Left kidney (tissue), 8 donors: ENCODE data around the gene OR5B2. TPM values are rescaled to one million over a fixed set of nuclear protein-coding genes. Genes with fewer than 3 reads are reported as not detected.
"Not testable (repeated sequence)": the region's sequence is repeated elsewhere in the genome, so short reads cannot be mapped to it uniquely, and the experiment has no call there.

Experiments used
- DNase-seq: peaks from one replicate; pipeline ENCODE4 v3.0.0-alpha.2; 2013
- long read RNA-seq, 8 donors: transcript quantifications; one replicate each; lab custom pipeline, GENCODE V29; 2026
- polyA plus RNA-seq: library from polyadenylated mRNA; unstranded; fragments of 120-200 nt; gene quantifications from one replicate; pipeline ENCODE4 v1.2.1, GENCODE V29; 2013; ENCODE audit not compliant: insufficient read length

Gene OR5B2
- not detected for polyA plus RNA-seq
- long read RNA-seq, donor 1: 0 reads
- long read RNA-seq, donor 2: 0 reads
- long read RNA-seq, donor 3: 0 reads
- long read RNA-seq, donor 4: 0 reads
- long read RNA-seq, donor 5: 0 reads
- long read RNA-seq, donor 6: 0 reads
- long read RNA-seq, donor 7: 0 reads
- long read RNA-seq, donor 8: 0 reads

DNA sequence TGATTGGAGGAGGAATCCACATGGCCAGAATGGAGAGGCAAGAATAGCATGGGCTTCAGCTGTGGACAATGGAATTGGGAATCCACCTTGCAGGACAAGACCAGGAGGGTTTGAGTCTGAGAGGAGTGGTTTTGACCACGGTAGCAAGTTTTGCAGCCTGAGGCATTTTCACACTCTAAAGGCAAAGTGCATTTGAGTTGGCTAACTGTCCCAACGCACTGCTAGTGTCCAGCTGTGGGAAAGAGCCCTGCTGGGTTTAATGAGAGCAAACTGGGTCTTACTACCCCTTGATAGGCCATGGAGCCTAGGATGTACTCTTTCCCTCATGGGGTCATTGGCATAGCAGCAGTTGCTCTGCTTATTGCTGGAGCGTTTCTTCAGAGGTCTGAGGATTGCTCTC lies at the start of gene OR5B2:
OR5B2 (minus strand) TSS at position 101 of the 400 bp plus-strand sequence. CDS start 4,860 bp downstream, outside the sequence.
- no peak for DNase-seq

DNA sequence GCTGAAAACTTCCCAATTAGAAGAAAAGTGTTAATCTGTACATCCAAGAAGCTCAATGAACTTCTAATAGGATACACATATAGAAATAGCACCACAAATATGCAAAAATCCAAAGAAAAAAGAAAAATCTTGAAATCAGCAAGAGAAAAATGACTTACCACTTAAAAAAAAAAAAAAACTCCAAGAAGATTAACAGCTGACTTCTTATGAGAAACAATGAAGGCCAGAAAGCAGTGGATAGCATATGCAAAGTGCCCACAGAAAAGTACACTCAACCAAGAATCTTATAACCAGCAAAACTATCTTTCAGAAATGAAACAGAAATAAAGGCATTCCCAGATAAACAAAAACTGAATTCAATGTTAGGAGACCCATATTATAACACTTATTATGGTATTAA lies 44.0 kb upstream of the OR5B2 start:
- DNase-seq: no peak

DNA sequence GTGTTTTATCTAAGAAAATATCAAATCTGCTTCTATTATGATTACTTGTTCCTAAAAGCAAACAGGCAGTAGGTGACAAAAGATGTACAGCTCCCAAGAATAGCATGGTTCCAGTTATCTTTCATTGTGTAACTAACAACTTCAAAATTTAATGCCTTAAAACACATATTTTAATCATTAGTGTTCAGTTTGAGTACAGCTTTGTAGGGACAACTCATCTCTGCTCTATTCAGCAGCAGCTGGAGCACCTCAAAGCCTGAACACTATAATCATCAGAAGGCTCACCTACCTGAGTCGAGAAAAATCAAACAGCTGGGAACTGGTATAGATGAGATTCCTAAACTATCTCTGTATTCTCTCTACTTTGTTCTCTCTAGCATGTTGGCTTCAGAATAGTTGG lies 38.4 kb upstream of the OR5B2 start:
- DNase-seq: no peak

DNA sequence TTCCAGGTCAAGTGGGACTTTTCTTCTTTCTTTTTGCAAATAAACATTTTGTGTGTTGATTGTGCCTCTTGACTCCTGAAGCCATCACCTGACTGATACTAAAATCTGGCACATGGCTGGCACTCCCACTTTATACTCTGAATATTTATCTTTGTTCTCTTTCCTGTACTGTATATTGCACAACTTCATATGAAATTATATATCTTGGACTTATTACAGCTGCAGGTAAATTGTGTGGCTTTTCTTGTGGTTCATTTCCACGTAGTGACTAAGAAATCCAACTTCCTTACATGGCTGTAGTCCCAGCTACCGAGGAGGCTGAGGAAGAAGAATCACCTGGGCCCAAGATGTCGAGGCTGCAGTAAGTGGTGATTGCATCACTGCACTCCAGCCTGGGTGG lies 37.8 kb upstream of the OR5B2 start:
- DNase-seq: no peak

DNA sequence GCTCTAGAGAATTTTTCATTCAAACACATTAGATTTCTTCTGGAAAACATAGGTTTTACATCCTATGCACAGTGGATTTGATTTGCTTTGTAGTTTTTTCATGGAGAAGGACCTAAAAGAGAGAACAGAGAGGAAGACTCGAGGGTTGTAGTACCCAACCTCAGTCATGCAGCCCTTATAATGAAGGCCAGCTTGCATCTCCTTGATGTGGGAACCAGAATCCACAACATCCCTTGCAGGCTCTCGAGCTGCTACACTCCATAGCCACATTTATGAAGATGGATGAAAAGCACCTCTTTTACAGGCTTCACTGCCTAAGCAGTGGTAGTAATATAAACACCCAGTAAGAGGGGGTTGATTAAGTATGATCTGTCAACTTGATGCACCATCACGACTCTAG lies 23.7 kb upstream of the OR5B2 start:
- DNase-seq: no peak

DNA sequence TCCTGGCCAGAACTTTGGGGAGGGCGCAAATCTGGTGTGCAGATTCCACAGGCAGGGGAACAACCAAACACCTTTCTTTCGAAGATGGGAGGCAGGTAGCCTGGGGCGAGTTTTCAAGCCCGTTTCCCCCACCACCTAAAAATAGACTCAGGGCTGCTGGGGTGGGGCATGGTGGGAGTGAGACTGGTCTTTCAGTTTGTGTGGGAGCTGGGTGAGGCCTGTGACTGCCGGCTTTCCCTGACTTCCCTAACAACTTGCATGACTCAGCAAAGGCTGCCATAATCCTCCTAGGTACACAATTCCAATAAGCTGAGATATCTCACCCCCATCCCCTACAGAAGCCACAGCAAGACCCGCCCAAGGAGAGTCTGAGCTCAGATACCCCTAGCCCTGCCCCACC lies 18.4 kb upstream of the OR5B2 start:
- no peak for DNase-seq

DNA sequence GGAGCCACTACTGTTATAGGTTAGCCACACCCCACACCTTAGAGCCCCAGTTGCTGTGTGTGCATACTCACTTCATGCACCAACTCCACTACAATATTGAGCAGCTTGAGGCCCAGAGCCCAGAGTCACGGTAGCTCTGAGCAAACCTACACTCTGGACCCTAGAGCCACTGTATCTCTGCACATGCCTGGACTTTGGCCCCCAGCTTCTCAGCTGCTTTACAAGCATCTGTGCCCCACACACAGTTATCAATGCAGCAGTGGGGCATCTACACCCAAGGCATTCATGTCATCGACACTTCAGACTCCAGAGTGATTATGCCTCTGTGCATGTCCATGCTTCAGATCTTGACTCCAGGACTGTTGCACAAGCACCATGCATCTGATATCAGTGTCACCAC lies 16.4 kb upstream of the OR5B2 start:
- DNase-seq: no peak

DNA sequence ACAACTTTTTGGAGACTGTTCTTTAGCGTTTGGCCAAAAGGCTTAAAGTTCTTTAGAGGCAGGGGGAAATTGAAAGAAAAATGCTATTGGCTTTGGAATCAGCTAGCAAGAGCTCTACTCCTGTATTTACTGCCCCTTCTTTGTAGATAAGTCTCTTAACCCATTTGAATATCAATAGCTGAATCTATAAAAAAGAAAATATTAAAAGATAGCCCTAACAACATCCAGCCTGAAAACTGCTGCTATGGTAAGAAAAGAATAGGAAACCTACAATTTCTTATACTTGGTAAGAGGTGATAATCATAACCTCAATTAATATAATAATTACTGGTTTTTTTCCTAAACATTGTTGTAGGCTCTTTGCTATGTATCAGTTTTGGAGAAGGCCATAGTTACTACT lies 14.2 kb upstream of the OR5B2 start, which contains the start of gene OR5B12:
OR5B12 (minus strand) TSS at position 101 of the 400 bp plus-strand sequence. CDS start 2,085 bp downstream, outside the sequence.
- no peak for DNase-seq

DNA sequence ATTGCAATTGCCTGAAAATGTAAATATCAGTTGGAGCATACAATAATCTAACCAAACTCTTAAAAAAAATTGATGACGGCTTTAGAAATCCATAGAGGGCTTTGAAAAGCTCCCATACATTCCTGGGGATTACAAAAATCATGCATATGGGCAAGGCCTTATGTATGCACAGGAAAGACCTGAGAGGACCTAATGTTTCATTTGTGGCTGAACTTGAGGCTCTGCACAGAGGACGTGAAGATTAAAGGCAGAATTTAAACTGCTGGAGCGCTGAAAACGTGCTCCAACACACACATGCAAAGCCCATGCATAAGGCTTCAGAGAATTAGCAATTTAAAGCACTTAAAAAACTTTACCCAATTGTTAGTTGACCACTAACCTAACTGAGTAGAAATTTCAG lies 10.6 kb upstream of the OR5B2 start:
- DNase-seq: no peak

DNA sequence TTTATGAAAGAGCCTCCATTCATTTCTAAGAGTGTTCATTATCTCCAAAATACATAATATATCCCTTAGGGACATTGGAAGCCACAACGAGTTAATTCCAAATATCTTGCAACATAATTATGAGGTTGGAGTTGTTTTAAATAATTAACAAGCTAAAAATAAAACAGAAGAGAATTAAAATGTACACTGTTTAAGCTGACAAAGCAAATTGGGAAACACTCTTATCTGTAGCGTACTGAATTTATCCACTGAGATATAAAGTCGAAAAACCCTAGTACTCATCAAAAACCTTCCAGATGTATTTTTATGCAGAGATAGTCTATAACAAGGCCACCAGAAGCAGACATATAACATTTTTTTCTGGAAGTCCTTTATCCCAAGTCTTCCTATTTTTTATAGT lies 6.3 kb upstream of the OR5B2 start:
- no peak for DNase-seq

DNA sequence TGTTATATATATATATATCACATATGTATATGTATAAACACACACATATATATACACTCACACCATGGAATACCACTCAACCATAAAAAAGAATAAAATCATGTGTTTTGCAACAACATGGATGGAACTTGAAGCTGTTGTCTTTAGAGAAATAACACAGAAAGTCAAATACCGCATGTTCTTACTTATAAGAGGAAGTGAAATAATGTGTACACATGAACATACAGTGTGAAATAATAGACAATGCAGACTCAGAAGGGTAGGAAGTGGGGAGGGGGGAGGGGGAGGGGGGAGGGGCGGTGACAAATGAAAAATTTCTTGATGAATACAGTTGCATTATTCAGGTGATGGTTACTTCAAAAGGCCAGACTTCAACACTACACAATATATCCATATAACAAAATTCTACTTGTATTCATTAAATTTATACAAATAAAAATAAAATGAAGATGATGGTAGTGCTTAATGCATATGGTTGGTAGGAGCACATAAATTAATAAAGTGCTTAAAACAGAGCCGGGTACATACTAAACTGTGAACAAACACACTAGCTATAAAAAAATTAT lies 5.8 kb upstream of the OR5B2 start:
- no peak for DNase-seq

DNA sequence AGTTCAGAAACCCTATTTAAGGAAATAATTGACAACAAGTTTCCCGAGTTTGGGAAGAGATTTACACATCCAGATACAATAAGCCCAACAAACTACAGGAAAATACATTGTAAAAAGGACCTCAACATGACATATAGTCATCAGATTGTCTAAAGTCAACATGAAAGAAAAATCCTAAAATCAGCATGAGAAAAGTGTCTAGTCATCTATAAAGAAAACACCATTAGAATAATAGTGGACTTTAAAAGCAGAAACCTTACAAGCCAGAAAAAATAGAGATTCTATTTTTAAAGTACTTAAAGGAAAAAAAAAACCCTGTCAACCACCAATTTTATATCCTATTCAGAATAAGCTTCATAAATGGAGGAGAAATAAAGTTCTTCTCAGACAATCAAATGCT lies 1.4 kb upstream of the OR5B2 start:
- DNase-seq: no peak

DNA sequence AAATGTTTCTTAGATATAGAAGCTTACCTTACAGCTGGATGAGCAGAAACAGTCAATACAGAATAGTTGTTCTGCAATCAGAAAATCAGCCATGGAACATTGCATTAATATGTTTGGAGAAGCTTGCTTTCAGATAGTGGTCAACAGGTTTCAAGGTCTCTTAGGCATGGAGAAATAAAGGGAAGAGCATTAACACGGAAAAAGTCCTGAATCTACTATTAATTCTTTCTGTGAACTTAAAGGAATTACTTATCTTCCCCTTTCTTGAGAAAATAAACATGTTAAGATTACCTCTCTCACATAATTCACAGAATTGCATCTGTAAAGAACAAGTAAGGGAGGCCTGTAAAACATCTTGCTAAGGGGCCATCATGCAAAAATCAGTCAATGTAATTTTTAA lies 21.1 kb downstream of the OR5B2 start, which contains the start of gene OR5B3:
OR5B3 (minus strand) TSS at position 101 of the 400 bp plus-strand sequence. CDS start 3,465 bp downstream, outside the sequence.
- DNase-seq: no peak

DNA sequence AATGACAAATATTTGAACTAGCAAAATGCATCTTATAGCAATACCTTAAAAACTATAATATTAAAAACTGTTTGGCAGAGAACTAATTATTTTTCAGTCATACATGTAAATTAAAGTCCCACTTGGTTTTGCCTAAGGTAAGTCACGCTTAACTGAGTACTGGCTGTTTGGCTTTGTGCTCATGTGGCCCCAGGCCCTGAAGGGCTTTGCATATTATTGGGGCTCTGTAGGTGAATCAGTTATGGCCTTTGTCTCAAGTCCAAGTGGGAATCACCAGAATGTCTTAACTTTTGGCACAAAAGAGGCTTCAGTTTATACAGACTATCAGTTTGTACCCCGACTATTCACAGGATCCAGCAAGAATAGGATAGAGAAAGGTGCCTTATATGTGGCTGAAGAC lies 28.3 kb downstream of the OR5B2 start:
- DNase-seq: not testable (repeated sequence)

DNA sequence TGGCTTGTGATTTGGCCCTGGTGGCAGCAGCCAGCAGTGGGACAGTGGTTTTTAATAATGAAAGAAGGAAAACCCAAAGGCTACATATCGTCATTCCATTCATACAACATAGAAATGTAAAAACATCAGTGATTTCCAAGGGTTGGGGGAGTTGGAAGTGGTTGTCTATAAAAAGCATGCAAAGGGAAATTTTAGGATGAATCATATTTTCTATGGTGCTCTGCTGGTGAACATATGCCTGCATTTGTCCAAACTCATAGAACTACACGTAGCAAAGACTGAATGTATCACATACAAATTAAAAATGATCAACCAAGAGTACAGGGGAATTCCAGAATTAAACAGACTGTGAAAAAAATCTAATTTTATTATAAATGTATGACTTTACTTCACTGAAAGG lies 32.3 kb downstream of the OR5B2 start:
- DNase-seq: no peak

DNA sequence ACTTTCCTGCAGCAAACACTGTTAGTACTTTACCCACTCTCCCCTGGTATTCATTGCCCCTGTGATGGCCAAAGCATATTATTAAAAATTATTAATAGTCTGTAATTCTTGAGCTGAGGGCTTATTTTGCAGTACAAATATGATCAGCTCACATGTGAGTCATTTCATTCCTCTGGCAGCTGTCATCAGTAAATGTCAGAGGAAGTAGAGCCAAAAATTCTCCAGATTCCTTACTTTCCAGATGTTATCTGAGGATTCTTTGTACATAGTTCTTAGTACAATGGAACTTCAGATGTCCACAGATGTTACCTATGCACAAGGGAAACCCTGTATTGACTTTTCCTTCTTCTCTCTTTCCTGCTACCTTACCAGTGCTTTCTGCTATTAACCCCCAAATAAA lies 33.7 kb downstream of the OR5B2 start:
- no peak for DNase-seq

DNA sequence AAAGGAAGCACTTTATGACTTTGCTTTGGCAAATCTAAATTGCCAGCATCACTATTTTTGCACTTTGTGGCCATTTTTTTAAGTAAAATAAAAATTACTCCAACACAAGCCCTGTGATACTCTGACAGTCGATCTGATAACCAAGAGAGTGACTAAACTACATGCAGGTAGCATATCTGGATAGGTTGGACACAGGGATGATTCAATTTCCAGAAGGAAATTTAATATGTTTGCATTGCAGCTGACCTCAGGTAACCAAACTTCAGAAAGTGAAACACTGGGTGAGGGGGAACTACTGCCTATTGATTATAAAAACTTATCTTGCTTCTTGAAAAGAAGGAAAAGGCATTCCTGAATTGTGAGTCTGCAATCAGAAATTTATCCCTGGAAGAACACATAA lies 35.2 kb downstream of the OR5B2 start:
- no peak for DNase-seq

DNA sequence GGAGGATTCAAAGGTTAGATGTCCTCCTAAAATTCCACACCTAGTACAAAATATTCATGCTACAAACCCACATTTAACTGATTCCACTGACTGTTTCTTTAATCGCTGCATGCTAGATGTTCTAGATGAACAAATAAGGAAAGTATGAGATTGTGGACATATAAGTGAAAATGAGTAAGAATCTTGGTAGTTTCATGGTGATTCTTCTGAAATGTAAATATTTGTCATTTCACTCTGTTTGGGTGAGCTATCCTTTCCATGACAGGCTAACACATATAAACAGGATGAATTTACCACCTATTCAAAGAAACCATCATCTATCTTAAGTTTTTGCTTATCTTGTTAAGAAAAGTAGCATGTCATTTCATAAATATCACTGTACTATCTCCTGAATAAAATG lies 36.0 kb downstream of the OR5B2 start:
- DNase-seq: no peak

DNA sequence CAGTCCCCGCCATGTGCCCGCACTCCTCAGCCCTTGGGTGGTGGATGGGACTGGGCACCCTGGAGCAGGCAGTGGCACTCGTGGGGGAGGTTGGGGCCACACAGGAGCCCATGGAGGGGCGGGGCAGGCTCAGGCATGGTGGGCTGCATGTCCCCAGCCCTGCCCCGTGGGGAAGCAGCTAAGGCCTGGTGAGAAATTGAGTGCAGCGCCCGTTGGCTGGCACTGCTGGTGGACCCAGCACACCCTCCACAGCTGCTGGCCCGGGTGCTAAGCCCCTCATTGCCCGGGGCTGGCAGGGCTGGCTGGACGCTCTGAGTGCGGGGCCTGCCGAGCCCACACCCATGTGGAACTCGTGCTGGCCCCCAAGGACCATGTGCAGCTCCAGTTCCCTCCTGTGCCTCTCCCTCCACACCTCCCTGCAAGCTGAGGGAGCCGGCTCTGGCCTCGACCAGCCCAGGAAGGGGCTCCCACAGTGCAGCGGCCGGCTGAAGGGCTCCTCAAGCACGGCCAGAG lies 37.3 kb downstream of the OR5B2 start:
- DNase-seq: no peak

Other genes with a start within 250 kb of the OR5B2 start
- not detected for gene OR9Q2, start 239.1 kb downstream of the OR5B2 start, polyA plus RNA-seq
- gene OR1S2, start 224.0 kb downstream of the OR5B2 start, polyA plus RNA-seq: not detected
- not detected for gene OR1S1, start 215.4 kb downstream of the OR5B2 start, polyA plus RNA-seq
- gene OR10Q1, start 199.2 kb downstream of the OR5B2 start, polyA plus RNA-seq: not detected
- not detected for gene OR10W1, start 159.9 kb downstream of the OR5B2 start, polyA plus RNA-seq
- gene OR5B17, start 69.1 kb downstream of the OR5B2 start, polyA plus RNA-seq: not detected
- not detected for gene OR5B3, start 21.2 kb downstream of the OR5B2 start, polyA plus RNA-seq
- gene OR5B12, start 14.1 kb upstream of the OR5B2 start, polyA plus RNA-seq: not detected
- not detected for gene OR5B21, start 80.0 kb upstream of the OR5B2 start, polyA plus RNA-seq
- gene LPXN, start 147.7 kb upstream of the OR5B2 start, polyA plus RNA-seq: 10.9 TPM
- gene ZFP91, start 150.9 kb upstream of the OR5B2 start, polyA plus RNA-seq: 72.5 TPM
- 2.0 TPM for gene CNTF, start 194.5 kb upstream of the OR5B2 start, polyA plus RNA-seq